Left lung (tissue), 14 donors: ENCODE results near the gene C8B. TPM values are rescaled to one million over a fixed set of nuclear protein-coding genes. Genes with fewer than 3 reads are reported as not detected.

ENCODE experiments used
- ATAC-seq: fragments of 200-7000 bp; cut with Tn5 transposase; one replicate; pipeline ENCODE4 v1.9.1; 2020; ENCODE audit warnings: moderate library complexity
- DNase-seq, 4 donors: peaks; one replicate each; pipeline ENCODE4 v3.0.0-alpha.2; 2013 to 2020
- H3K27ac ChIP-seq, 2 donors: fragments of 200-600 bp; sonication (generic) in 1 of 2; one replicate each; pipeline versions ENCODE4 v1.5.0 to v1.8.0; 2020 to 2021
- H3K27me3 ChIP-seq, 2 donors: fragments of 200-600 bp; sonication (generic) in 1 of 2; one replicate each; pipeline versions ENCODE4 v1.5.0 to v1.8.0; 2020 to 2021
- H3K36me3 ChIP-seq, 2 donors: fragments of 200-600 bp; sonication (generic) in 1 of 2; one replicate each; pipeline versions ENCODE4 v1.5.0 to v1.8.0; 2020 to 2021
- H3K4me1 ChIP-seq, 2 donors: fragments of 200-600 bp; one replicate each; pipeline ENCODE4 v1.8.0; 2021
- H3K4me3 ChIP-seq, 2 donors: fragments of 200-600 bp; sonication (generic) in 1 of 2; one replicate each; pipeline versions ENCODE4 v1.5.0 to v1.8.0; 2020 to 2021; ENCODE audit warnings: mild to moderate bottlenecking in 1 of 2
- H3K9me3 ChIP-seq, 2 donors: fragments of 200-600 bp; sonication (generic) in 1 of 2; one replicate each; pipeline versions ENCODE4 v1.5.0 to v1.8.0; 2020 to 2021
- intact Hi-C, 2 donors: fragments of 100-400 bp; cut with DNase I; formaldehyde crosslinking; loops; one replicate each; pipeline versions ENCODE4 v1.11.2 to v1.14.2; 2022
- long read RNA-seq, 12 donors: library from polyadenylated mRNA in 2 of 12; unstranded in 2 of 12; transcript quantifications; one replicate each; pipeline ENCODE4 v2.0.0 and lab custom pipeline, GENCODE V29; 2019 to 2026
- polyA plus RNA-seq, 6 donors: library from polyadenylated mRNA; unstranded; fragments of 120-200 nt; gene quantifications; one replicate each; pipeline ENCODE4 v1.2.1, GENCODE V29; 2013; ENCODE audit not compliant: insufficient read length in 6 of 6
- total RNA-seq, 2 donors: library from RNA; stranded (reverse); fragmentation: NEBNext Ultra II Directional; extraction: Animal tissue kit (Norgen Biotek cat#: 25700); gene quantifications; one replicate each; pipeline ENCODE4 v1.2.1, GENCODE V29; 2021
- TF ChIP-seq, protein P1 (sequence below), 2 donors: fragments of 200-600 bp; sonication (generic) in 1 of 2; IDR thresholded peaks; one replicate each; pipeline versions ENCODE4 v1.5.0 to v1.8.0; 2021; ENCODE audit warnings: antibody characterized with exemption in 2 of 2
- donor health status: DM: no; HTN: yes; CAD: no.
- donor health status: DM: no; HTN: no; CAD: no.

The C8B gene
- under 1 TPM; 0.26 to 0.71 TPM for total RNA-seq
- polyA plus RNA-seq: under 1 TPM in 4 of 6 donors, not detected in 2; 0.09 to 0.20 (median 0.13) TPM
- long read RNA-seq, donor 1: 0 reads
- long read RNA-seq, donor 2: 0 reads
- long read RNA-seq, donor 3: 0 reads
- long read RNA-seq, donor 4: 0 reads
- long read RNA-seq, donor 5: 0 reads
- long read RNA-seq, donor 6, partial matches to known transcripts: 0 of 1 reads
- long read RNA-seq, donor 6, other reads (novel, unspliced or antisense): 0 of 1 reads
- long read RNA-seq, donor 7: 0 reads
- long read RNA-seq, donor 8: 0 reads
- long read RNA-seq, donor 9: 0 reads
- long read RNA-seq, donor 10, partial matches to known transcripts: 0 of 2 reads
- long read RNA-seq, donor 10, other reads (novel, unspliced or antisense): 2 of 2 reads
- long read RNA-seq, donor 11: 0 reads
- long read RNA-seq, donor 12: 0 reads

DNA sequence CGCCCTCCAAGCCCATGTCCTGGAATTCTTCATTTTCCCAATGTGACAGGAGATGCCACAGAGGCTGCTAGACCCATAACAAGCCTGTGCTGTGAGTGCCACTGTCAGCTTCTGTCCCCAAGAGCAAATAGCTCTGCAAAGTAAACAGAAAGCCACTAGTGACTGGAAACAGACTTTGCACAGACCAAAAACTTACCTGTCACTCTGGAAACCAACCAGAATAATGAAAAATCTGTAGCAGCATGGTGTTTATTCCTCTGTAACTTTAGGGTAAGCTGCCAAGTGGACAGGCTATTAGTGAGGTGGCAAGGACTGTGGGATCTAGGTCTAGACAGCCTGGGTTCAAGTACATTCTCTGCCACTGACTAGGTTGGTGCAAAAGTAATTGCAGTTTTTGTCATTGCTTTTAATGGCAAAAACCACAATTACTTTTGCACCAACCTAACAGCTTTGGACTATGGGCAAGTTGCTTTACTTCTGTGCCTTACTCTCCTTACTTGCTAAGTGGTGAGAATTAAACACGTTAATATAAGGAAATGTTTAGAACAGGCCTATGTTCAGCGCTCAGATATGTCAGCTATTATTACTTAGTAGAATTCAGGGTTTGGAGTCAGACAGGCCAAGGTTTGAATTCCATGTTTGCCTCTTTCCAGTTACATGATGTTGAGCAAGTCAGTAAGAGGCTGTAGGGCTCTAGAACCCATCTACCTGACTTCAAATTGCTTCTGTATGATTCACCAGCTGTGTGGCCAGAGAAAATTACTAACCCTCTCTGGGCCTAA lies at the start of gene C8B:
Gene C8B (minus strand): TSS at position 100 of the 782 bp plus-strand sequence. CDS start 67 bp downstream, at position 33.
- Histone ChIP-seq H3K4me3 (no peak within 1 kb of the TSS), H3K27me3 (no peaks in the 10 kb centered on the region), H3K36me3 (no peaks in the 10 kb centered on the region), H3K4me1 (no peaks in the 10 kb centered on the region), H3K9me3 (no peaks in the 10 kb centered on the region), H3K27ac (no peak within 1 kb of the TSS)
- TF ChIP-seq, protein P1, sequence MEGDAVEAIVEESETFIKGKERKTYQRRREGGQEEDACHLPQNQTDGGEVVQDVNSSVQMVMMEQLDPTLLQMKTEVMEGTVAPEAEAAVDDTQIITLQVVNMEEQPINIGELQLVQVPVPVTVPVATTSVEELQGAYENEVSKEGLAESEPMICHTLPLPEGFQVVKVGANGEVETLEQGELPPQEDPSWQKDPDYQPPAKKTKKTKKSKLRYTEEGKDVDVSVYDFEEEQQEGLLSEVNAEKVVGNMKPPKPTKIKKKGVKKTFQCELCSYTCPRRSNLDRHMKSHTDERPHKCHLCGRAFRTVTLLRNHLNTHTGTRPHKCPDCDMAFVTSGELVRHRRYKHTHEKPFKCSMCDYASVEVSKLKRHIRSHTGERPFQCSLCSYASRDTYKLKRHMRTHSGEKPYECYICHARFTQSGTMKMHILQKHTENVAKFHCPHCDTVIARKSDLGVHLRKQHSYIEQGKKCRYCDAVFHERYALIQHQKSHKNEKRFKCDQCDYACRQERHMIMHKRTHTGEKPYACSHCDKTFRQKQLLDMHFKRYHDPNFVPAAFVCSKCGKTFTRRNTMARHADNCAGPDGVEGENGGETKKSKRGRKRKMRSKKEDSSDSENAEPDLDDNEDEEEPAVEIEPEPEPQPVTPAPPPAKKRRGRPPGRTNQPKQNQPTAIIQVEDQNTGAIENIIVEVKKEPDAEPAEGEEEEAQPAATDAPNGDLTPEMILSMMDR (IDR thresholded peaks at IDR 0.05): no peak
- intact Hi-C loops: no loop called here
- ATAC-seq (peak; percentile 57), DNase-seq (no peak)

DNA sequence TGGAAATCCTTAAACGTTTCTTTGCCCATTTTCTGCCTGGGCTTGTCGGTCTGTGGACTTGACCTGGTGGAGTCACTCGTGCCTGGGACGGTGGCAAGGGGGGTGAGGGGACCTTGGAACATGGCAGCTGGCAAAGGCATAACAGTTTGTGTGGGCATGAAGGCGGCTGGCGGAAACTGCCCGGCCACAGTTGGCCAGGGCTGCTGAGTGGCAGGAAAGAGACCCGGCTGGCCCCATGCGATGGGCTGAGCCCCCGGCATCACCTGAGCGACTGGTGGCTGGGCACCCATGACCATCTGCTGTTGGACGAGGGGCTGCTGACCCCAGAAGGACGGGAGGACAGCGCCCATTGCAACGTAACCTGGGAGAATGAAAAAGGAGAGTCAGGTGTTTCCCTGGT lies 49.3 kb upstream of the C8B start:
- no peaks in the 10 kb centered on the region for H3K4me1 ChIP-seq
- no peak for ATAC-seq
- H3K4me3 ChIP-seq: no peak overlapping the region
- TF ChIP-seq, protein P1 (IDR thresholded peaks at IDR 0.05): no peak
- intact Hi-C loops: no loop called here
- no peaks in the 10 kb centered on the region for H3K36me3 ChIP-seq
- DNase-seq: peak in 1 of 4 donors; percentile 62
- no peak overlapping the region for H3K27ac ChIP-seq
- no peaks in the 10 kb centered on the region for H3K27me3 ChIP-seq
- no peaks in the 10 kb centered on the region for H3K9me3 ChIP-seq

DNA sequence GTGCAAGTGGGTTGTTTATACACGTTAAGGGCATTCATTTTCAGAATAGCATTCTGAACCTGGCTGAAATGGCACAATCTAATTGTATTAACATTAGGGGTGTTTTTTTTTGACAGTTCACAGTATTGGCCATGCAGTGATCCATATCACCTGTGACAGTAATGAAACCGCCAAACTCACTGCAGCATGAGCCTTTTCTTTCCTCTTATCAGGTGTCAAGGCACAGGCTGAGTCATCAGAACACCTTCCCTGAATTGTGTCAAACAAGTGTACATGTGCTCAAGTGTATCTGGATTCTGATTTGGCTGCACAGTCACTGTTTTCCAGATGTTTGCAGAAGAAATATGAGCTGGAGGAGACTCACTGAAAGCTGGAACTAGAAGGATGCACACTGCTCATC lies 47.7 kb upstream of the C8B start:
- no peak for ATAC-seq
- no peak for DNase-seq
- Histone ChIP-seq H3K36me3 (no peaks in the 10 kb centered on the region), H3K27me3 (no peaks in the 10 kb centered on the region), H3K27ac (no peak overlapping the region), H3K9me3 (no peaks in the 10 kb centered on the region), H3K4me1 (no peaks in the 10 kb centered on the region), H3K4me3 (no peak overlapping the region)
- TF ChIP-seq, protein P1 (IDR thresholded peaks at IDR 0.05): no peak
- intact Hi-C loops: no loop called here

DNA sequence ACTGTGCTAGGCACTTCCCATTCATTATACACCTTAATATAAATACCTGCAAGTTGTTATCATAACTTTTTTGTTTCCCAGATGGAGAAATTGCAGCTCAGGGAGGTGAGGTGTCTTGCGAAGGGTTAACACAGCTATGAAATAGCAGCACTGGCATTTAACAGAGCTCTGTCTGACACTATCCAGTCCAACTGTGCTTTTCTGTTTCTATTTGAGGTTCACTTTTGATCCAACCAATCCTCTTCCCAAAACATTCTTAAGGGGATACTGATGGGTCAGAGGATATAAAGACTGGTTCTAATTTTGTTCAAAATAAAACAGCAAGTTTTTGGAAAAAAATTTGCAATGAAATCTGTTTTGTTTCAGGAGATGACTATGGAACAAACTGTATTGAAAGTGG lies 46.5 kb upstream of the C8B start:
- TF ChIP-seq, protein P1 (IDR thresholded peaks at IDR 0.05): no peak
- no peaks in the 10 kb centered on the region for H3K4me1 ChIP-seq
- intact Hi-C loops: no loop called here
- H3K27me3 ChIP-seq: no peaks in the 10 kb centered on the region
- ATAC-seq (no peak), DNase-seq (no peak)
- no peaks in the 10 kb centered on the region for H3K9me3 ChIP-seq
- no peak overlapping the region for H3K4me3 ChIP-seq
- H3K36me3 ChIP-seq: no peaks in the 10 kb centered on the region
- no peak overlapping the region for H3K27ac ChIP-seq

DNA sequence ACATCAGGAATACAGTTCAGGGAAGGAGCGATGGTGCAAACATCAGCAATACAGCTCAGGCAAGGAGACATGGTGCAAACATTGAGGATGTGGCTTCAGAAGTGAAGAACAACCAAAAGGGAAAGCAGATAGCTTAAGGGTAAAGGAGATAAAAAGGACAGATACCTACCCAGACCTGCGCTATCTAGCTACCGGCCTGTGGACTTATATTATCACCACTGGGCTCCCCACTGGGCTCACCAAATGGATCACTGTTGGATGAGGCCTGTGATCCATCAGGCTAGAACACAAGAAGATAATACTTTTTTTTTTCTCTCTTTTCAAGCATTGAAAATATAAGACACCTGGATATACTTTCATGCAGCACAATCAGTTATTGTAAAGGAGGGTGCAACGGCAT lies 44.7 kb upstream of the C8B start:
- TF ChIP-seq, protein P1 (IDR thresholded peaks at IDR 0.05): no peak
- intact Hi-C loops: no loop called here
- Histone ChIP-seq H3K4me1 (no peaks in the 10 kb centered on the region), H3K9me3 (no peaks in the 10 kb centered on the region), H3K36me3 (no peaks in the 10 kb centered on the region), H3K27me3 (no peaks in the 10 kb centered on the region), H3K4me3 (no peak overlapping the region), H3K27ac (no peak overlapping the region)
- no peak for ATAC-seq
- no peak for DNase-seq
